Vagina (tissue), 2 donors: ENCODE measurements around the gene WNT7B. TPM values are rescaled to one million over a fixed set of nuclear protein-coding genes. Genes with fewer than 3 reads are reported as not detected.

Experiments
- DNase-seq, 2 donors: peaks; one replicate each; pipeline ENCODE4 v3.0.0-alpha.2; 2017; ENCODE audit errors: extremely low spot score in 2 of 2
- H3K27ac ChIP-seq: fragments of 200-600 bp; sonication (generic); one replicate; pipeline ENCODE4 v1.5.1; 2019
- H3K27me3 ChIP-seq: fragments of 200-600 bp; sonication (generic); one replicate; pipeline ENCODE4 v1.5.1; 2019
- H3K36me3 ChIP-seq, 2 donors: fragments of 200-600 bp; sonication (generic); one replicate each; pipeline ENCODE4 v1.5.1; 2017 to 2019
- H3K4me1 ChIP-seq: fragments of 200-600 bp; sonication (generic); one replicate; pipeline ENCODE4 v1.5.1; 2019
- H3K4me3 ChIP-seq, 2 donors: fragments of 200-600 bp; sonication (generic); 1 replicate in 1 of 2; 2 replicates in 1 of 2; pipeline ENCODE4 v1.5.1; 2016 to 2019
- H3K9me3 ChIP-seq: fragments of 200-600 bp; sonication (generic); one replicate; pipeline ENCODE4 v1.5.1; 2019
- POLR2A ChIP-seq, 2 donors: fragments of 450-650 bp; IDR thresholded peaks; one replicate each; pipeline ENCODE4 v1.6.1; 2017; ENCODE audit warnings: antibody characterized with exemption in 2 of 2, mild to moderate bottlenecking in 2 of 2, moderate library complexity in 2 of 2
- POLR2AphosphoS5 ChIP-seq, 2 donors: sonication (generic); formaldehyde crosslinking; IDR thresholded peaks; one replicate each; pipeline ENCODE4 v1.9.0; 2017; ENCODE audit warnings: antibody characterized with exemption in 2 of 2, mild to moderate bottlenecking in 2 of 2, low read depth in 1 of 2; ENCODE audit not compliant: insufficient read depth in 1 of 2
- intact Hi-C: fragments of 100-400 bp; cut with DNase I; formaldehyde crosslinking; loops from one replicate; pipeline ENCODE4 v1.15.1; 2023
- total RNA-seq: library from RNA; depleted of rRNA; stranded (reverse); fragments of >200 nt; gene quantifications from one replicate; pipeline ENCODE4 v1.2.3, GENCODE V29; 2016
- TF ChIP-seq, protein P1 (sequence below), 3 experiments: fragments of 450-650 bp in 2 of 3; fragments of 200-600 bp in 1 of 3; sonication (generic) in 1 of 3; IDR thresholded peaks; one replicate each; pipeline ENCODE4 v1.5.1; 2017 to 2019; ENCODE audit warnings: antibody characterized with exemption in 3 of 3, mild to moderate bottlenecking in 2 of 3, moderate library complexity in 2 of 3

Gene WNT7B
- total RNA-seq, 1 donor from 2014 or later = 7.1 TPM

DNA sequence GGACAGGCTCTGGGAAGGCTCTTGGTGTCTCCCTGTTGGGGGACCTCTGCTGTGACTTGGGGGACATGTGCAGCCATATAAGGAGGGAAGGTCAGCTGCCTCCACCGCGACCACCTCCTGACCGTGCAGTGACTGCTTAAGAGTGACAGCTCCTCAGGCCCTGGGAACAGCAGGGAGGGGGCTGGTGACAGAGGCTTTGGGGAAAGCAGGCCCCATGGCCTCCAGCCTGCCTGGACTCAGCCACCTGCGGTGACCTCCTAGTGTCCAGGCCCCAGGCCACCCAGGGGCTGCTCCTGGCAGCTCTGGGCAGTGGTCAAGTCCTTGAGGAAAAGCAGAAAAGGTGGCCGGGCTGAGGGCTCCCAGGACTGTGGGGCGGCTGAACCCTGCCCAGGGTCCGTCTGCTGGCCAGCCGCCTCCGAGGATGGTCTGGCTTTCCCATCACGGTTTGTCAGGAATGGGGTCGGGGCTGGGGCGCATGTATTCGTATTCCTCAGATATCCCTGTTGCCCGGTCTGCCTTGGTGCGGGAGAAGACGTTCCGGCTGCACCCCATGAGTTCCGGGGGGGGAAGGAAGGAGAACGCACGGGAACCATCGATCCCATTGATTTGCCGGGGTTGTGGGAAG is 96.8 kb downstream of the WNT7B start:
- H3K9me3 ChIP-seq = no peaks in the 10 kb centered on the region
- no peak for DNase-seq
- TF ChIP-seq, protein P1, sequence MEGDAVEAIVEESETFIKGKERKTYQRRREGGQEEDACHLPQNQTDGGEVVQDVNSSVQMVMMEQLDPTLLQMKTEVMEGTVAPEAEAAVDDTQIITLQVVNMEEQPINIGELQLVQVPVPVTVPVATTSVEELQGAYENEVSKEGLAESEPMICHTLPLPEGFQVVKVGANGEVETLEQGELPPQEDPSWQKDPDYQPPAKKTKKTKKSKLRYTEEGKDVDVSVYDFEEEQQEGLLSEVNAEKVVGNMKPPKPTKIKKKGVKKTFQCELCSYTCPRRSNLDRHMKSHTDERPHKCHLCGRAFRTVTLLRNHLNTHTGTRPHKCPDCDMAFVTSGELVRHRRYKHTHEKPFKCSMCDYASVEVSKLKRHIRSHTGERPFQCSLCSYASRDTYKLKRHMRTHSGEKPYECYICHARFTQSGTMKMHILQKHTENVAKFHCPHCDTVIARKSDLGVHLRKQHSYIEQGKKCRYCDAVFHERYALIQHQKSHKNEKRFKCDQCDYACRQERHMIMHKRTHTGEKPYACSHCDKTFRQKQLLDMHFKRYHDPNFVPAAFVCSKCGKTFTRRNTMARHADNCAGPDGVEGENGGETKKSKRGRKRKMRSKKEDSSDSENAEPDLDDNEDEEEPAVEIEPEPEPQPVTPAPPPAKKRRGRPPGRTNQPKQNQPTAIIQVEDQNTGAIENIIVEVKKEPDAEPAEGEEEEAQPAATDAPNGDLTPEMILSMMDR (IDR thresholded peaks at IDR 0.05) = no peak
- TF ChIP-seq POLR2AphosphoS5 (IDR thresholded peaks at IDR 0.05; ENCODE audit: insufficient read depth in 1 of 2, low read depth in 1 of 2) (no peak), POLR2A (IDR thresholded peaks at IDR 0.05) (no peak)
- intact Hi-C loops = no loop called here
- H3K27ac ChIP-seq = no peak overlapping the region
- no peaks in the 10 kb centered on the region for H3K27me3 ChIP-seq
- no peaks in the 10 kb centered on the region for H3K36me3 ChIP-seq
- H3K4me3 ChIP-seq = peak overlapping the region in 1 of 2 donors; percentile 17
- peaks cover 19% of the 10 kb centered on the region for H3K4me1 ChIP-seq

DNA sequence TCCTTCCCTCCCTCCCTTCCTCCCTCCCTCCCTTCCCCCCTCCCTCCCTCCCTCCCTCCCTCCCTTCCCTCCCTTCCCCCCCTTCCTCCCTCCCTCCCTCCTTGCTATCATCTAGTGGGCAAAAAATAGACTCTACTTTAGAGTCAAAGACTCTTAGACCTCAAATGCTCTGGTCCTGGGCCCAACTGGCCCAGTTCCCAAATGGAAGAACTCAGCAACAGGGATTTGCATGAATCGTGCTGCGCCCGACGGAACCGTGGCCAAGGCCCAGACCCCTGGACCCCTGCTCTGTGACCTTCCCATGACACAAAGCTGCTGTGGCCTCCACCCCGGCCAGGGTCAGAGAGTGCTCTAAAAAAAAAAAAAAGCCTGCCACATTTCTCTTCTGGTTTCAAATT is 97.4 kb downstream of the WNT7B start:
- Histone ChIP-seq H3K27me3 (no peaks in the 10 kb centered on the region), H3K4me1 (peaks cover 19% of the 10 kb centered on the region), H3K27ac (no peak overlapping the region), H3K4me3 (no peak overlapping the region), H3K36me3 (no peaks in the 10 kb centered on the region), H3K9me3 (no peaks in the 10 kb centered on the region)
- TF ChIP-seq POLR2AphosphoS5 (IDR thresholded peaks at IDR 0.05; ENCODE audit: insufficient read depth in 1 of 2, low read depth in 1 of 2) = no peak
- TF ChIP-seq, protein P1 (IDR thresholded peaks at IDR 0.05) = no peak
- TF ChIP-seq POLR2A (IDR thresholded peaks at IDR 0.05) = no peak
- DNase-seq = no peak
- intact Hi-C loops = no loop called here

DNA sequence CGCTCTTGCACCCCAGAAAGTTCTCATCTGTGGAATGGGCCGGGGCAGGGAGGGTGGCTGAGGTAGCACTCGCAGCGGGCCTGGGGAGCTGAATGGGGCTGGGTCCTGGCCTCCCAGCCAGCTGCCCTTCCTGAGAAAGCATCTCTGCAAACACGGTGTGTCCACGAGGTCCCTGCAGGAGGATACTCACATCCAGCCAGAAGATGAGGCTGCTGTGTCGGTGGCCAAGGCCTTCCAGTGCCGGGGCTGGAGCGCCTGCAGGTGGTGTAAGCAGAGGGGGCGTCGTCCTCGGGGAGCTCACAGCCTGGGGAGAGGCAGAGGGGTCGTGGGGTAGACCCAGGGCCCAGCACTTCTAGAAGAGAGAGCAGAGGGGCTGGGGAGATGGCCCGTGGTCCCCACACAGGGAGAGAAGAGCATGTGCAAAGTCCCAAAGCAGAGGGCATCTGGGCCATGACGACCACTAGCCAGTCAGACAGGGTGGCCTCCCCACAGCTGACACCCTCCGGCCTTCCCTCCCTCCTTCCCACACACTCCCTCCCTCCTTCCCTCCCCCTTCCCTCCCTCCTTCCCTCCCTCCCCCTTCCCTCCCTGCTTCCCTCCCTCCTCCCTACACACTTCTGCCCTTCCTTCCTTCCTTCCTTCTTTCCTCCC is 97.9 kb downstream of the WNT7B start:
- TF ChIP-seq POLR2A (IDR thresholded peaks at IDR 0.05) (no peak), POLR2AphosphoS5 (IDR thresholded peaks at IDR 0.05; ENCODE audit: insufficient read depth in 1 of 2, low read depth in 1 of 2) (no peak)
- TF ChIP-seq, protein P1 (IDR thresholded peaks at IDR 0.05) = no peak
- Histone ChIP-seq H3K27ac (no peak overlapping the region), H3K4me1 (peaks cover 19% of the 10 kb centered on the region), H3K9me3 (no peaks in the 10 kb centered on the region), H3K27me3 (no peaks in the 10 kb centered on the region), H3K36me3 (no peaks in the 10 kb centered on the region), H3K4me3 (no peak overlapping the region)
- no peak for DNase-seq
- intact Hi-C loops = no loop called here

DNA sequence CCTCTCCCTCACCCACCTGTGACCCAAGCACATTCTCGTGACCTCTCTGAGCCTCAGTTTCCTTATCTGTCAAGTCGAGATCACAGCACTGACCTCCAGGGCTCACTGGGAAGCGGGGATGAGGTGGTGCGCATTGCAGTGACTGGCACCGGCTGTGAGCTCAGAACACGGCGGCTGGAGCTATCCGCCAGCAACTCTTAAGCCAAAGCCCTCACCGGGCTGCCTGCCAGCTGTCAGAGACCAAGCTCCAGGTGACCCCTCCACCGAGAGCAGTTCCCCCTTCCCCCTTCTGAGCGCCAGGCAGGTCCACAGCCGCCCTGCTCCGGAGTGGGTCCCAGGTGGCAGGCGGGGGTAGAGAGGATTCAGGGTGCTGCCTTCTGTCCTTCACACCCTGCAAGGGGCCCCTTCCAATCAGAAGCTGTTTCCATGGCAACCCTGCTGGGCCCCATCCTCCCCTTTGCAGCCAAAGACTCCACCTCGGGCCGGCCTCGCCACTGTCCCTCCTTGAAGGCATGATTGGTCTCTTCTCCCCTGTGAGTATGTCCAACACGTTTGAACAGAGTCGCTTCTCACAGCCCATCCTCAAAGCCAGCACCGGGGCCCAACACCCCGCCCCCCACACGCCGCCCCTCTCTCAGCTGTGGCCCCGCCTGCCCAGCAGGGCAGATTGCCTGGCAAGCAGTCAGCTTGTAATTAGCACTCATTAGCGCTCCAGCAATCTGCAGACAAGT is 98.7 kb downstream of the WNT7B start:
- Histone ChIP-seq H3K27ac (no peak overlapping the region), H3K27me3 (no peaks in the 10 kb centered on the region), H3K4me3 (no peak overlapping the region), H3K9me3 (no peaks in the 10 kb centered on the region), H3K4me1 (peaks cover 19% of the 10 kb centered on the region), H3K36me3 (no peaks in the 10 kb centered on the region)
- no peak for DNase-seq
- TF ChIP-seq, protein P1 (IDR thresholded peaks at IDR 0.05) = no peak
- TF ChIP-seq POLR2A (IDR thresholded peaks at IDR 0.05) (no peak), POLR2AphosphoS5 (IDR thresholded peaks at IDR 0.05; ENCODE audit: insufficient read depth in 1 of 2, low read depth in 1 of 2) (no peak)
- intact Hi-C loops = no loop called here
